SK-N-SH (cell line): ENCODE data around the gene SCO1. TPM values are rescaled to one million over a fixed set of nuclear protein-coding genes. Genes with fewer than 3 reads are reported as not detected.

Source experiments
- CTCF ChIA-PET: fragments of 300-600, 350-600 bp; formaldehyde crosslinking; extraction: SDS; loops from one replicate; lab custom pipeline; 2021; lab: Yijun Ruan, JAX
- POLR2A ChIA-PET: fragments of 350-600 bp; sonication (Branson Sonifier 250); formaldehyde crosslinking; extraction: SDS; loops from one replicate; lab custom pipeline; 2020; ENCODE audit warnings: antibody characterized with exemption, inconsistent platforms; lab: Yijun Ruan, JAX
- DNase-seq: peaks from one replicate; pipeline ENCODE4 v3.0.0; 2012
- H2AFZ ChIP-seq: fragments of 200-600 bp; sonication (generic); 2 replicates; pipeline ENCODE4 v1.8.1; 2016; ENCODE audit warnings: antibody characterized with exemption, mild to moderate bottlenecking, low read depth
- H3F3A ChIP-seq: fragments of 200-600 bp; sonication (generic); replicated peaks from 2 replicates; pipeline ENCODE3; 2016; ENCODE audit warnings: antibody characterized with exemption, mild to moderate bottlenecking; ENCODE audit not compliant: insufficient read depth
- H3K27ac ChIP-seq, 2 experiments: fragments of 200-500 bp in 1 of 2; fragments of 200-600 bp in 1 of 2; sonication (Bioruptor generic) in 1 of 2; sonication (generic), shearing (Covaris generic) in 1 of 2; 2 replicates each; pipeline versions ENCODE4 v1.5.1 to v1.6.1; 2014 to 2016; ENCODE audit warnings: low read depth in 2 of 2, inconsistent platforms in 1 of 2, low read length in 1 of 2, mild to moderate bottlenecking in 1 of 2, mixed read lengths in 1 of 2
- H3K27me3 ChIP-seq: fragments of 200-600 bp; sonication (generic), shearing (Covaris generic); 2 replicates; pipeline ENCODE4 v1.6.1; 2016; ENCODE audit warnings: mixed run types; ENCODE audit not compliant: insufficient read depth
- H3K36me3 ChIP-seq, 2 experiments: fragments of 200-500 bp in 1 of 2; fragments of 200-600 bp in 1 of 2; sonication (Bioruptor generic) in 1 of 2; sonication (generic) in 1 of 2; replicated peaks in 1 of 2; 2 replicates each; pipeline versions ENCODE3 to v1.5.1; 2014 to 2016; ENCODE audit warnings: low read length in 1 of 2, mild to moderate bottlenecking in 1 of 2; ENCODE audit not compliant: insufficient read depth in 2 of 2, control insufficient read depth in 1 of 2
- H3K4me1 ChIP-seq, 2 experiments: fragments of 200-500 bp in 1 of 2; fragments of 200-600 bp in 1 of 2; sonication (Bioruptor generic) in 1 of 2; sonication (generic), shearing (Covaris generic) in 1 of 2; 2 replicates each; pipeline versions ENCODE4 v1.5.1 to v1.6.1; 2014 to 2016; ENCODE audit warnings: low read depth in 1 of 2, low read length in 1 of 2, mixed run types in 1 of 2; ENCODE audit not compliant: insufficient read depth in 2 of 2, control insufficient read depth in 1 of 2
- H3K4me2 ChIP-seq: fragments of 200-600 bp; sonication (generic), shearing (Covaris generic); 2 replicates; pipeline ENCODE4 v1.6.1; 2017; ENCODE audit warnings: mixed run types
- H3K4me3 ChIP-seq, 2 experiments: fragments of 200-500 bp in 1 of 2; fragments of 200-600 bp in 1 of 2; sonication (Bioruptor generic) in 1 of 2; sonication (generic), shearing (Covaris generic) in 1 of 2; 2 replicates each; pipeline versions ENCODE4 v1.5.1 to v1.8.1; 2014 to 2016; ENCODE audit warnings: low read depth in 2 of 2, inconsistent platforms in 1 of 2, low read length in 1 of 2, mild to moderate bottlenecking in 1 of 2, mixed read lengths in 1 of 2, moderate library complexity in 1 of 2
- H3K79me2 ChIP-seq: fragments of 200-600 bp; sonication (generic); 2 replicates; pipeline ENCODE4 v1.8.1; 2017; ENCODE audit warnings: mild to moderate bottlenecking; ENCODE audit not compliant: insufficient read depth
- H3K9ac ChIP-seq: fragments of 200-600 bp; sonication (generic); 2 replicates; pipeline ENCODE4 v1.6.1; 2017; ENCODE audit warnings: mixed run types
- H3K9me2 ChIP-seq: fragments of 200-600 bp; sonication (generic); 2 replicates; pipeline ENCODE4 v1.6.1; 2017; ENCODE audit warnings: mixed run types
- H3K9me3 ChIP-seq: fragments of 200-600 bp; sonication (generic); 2 replicates; pipeline ENCODE4 v1.6.1; 2017; ENCODE audit warnings: mixed run types, mild to moderate bottlenecking, moderate library complexity
- H4K20me1 ChIP-seq: fragments of 200-600 bp; sonication (generic); 2 replicates; pipeline ENCODE4 v1.6.1; 2017; ENCODE audit warnings: mild to moderate bottlenecking, mixed run types; ENCODE audit not compliant: insufficient read depth
- ELF1 ChIP-seq: IDR thresholded peaks from 2 replicates; pipeline ENCODE4 v1.4.0; 2012
- EP300 ChIP-seq, 2 experiments: IDR thresholded peaks; 2 replicates each; pipeline versions ENCODE4 v1.4.0 to v1.6.1; 2012; ENCODE audit warnings: borderline replicate concordance in 1 of 2, low read depth in 1 of 2, low read length in 1 of 2
- FOSL2 ChIP-seq: IDR thresholded peaks from 2 replicates; pipeline ENCODE4 v1.4.0; 2012; ENCODE audit warnings: low read depth, mild to moderate bottlenecking, moderate library complexity, borderline replicate concordance
- FOXJ3 ChIP-seq: sonication (generic); formaldehyde crosslinking; IDR thresholded peaks from 2 replicates; pipeline ENCODE4 v1.5.1; 2020; ENCODE audit warnings: mild to moderate bottlenecking, missing genetic modification reagents
- FOXM1 ChIP-seq: IDR thresholded peaks from 2 replicates; pipeline ENCODE4 v1.4.0; 2012; ENCODE audit warnings: low read depth, mild to moderate bottlenecking
- GABPA ChIP-seq: IDR thresholded peaks from 2 replicates; pipeline ENCODE4 v1.4.0; 2012; ENCODE audit warnings: low read depth, mild to moderate bottlenecking
- GATA2 ChIP-seq: sonication (generic); formaldehyde crosslinking; IDR thresholded peaks from 2 replicates; pipeline ENCODE4 v1.5.0; 2020; ENCODE audit warnings: mild to moderate bottlenecking, missing genetic modification reagents
- JUND ChIP-seq: IDR thresholded peaks from 2 replicates; pipeline ENCODE4 v1.4.0; 2012
- MAX ChIP-seq: IDR thresholded peaks from 2 replicates; pipeline ENCODE4 v1.4.0; 2012; ENCODE audit warnings: low read depth
- MEF2A ChIP-seq: IDR thresholded peaks from 2 replicates; pipeline ENCODE4 v1.4.0; 2012; ENCODE audit warnings: low read depth, borderline replicate concordance
- MXI1 ChIP-seq: IDR thresholded peaks from 2 replicates; pipeline ENCODE4 v1.6.1; 2012; ENCODE audit warnings: mild to moderate bottlenecking, low read depth, low read length, improper control_type of control experiment
- NFIC ChIP-seq: IDR thresholded peaks from 2 replicates; pipeline ENCODE4 v1.4.0; 2012; ENCODE audit warnings: borderline replicate concordance
- NRF1 ChIP-seq: IDR thresholded peaks from 2 replicates; pipeline ENCODE4 v1.6.1; 2012; ENCODE audit warnings: low read depth, mild to moderate bottlenecking, low read length
- POLR2AphosphoS5 ChIP-seq: IDR thresholded peaks from 2 replicates; pipeline ENCODE4 v1.6.1; 2012; ENCODE audit warnings: low read depth, low read length
- RAD21 ChIP-seq: IDR thresholded peaks from 2 replicates; pipeline ENCODE4 v1.6.1; 2012; ENCODE audit warnings: mild to moderate bottlenecking, low read length
- RCOR1 ChIP-seq: fragments of 150-350 bp; IDR thresholded peaks from 2 replicates; pipeline ENCODE4 v1.6.1; 2017; ENCODE audit warnings: antibody characterized with exemption, low read length
- REST ChIP-seq: IDR thresholded peaks from 2 replicates; pipeline ENCODE4 v1.6.1; 2012; ENCODE audit warnings: mild to moderate bottlenecking, low read depth, low read length, moderate library complexity
- RFX5 ChIP-seq: IDR thresholded peaks from 2 replicates; pipeline ENCODE4 v1.6.1; 2012; ENCODE audit warnings: mild to moderate bottlenecking, improper control_type of control experiment, low read length
- RXRA ChIP-seq: IDR thresholded peaks from 2 replicates; pipeline ENCODE4 v1.4.0; 2012; ENCODE audit warnings: low read depth, mild to moderate bottlenecking, borderline replicate concordance
- SMC3 ChIP-seq: IDR thresholded peaks from 2 replicates; pipeline ENCODE4 v1.6.1; 2012; ENCODE audit warnings: low read depth, low read length, improper control_type of control experiment
- TAF1 ChIP-seq: IDR thresholded peaks from 2 replicates; pipeline ENCODE4 v1.6.1; 2012; ENCODE audit warnings: low read depth, mild to moderate bottlenecking, low read length, moderate library complexity, borderline replicate concordance
- TCF12 ChIP-seq: IDR thresholded peaks from 2 replicates; pipeline ENCODE4 v1.4.0; 2012
- TEAD4 ChIP-seq: IDR thresholded peaks from 2 replicates; pipeline ENCODE4 v1.4.0; 2012; ENCODE audit warnings: mild to moderate bottlenecking, borderline replicate concordance; ENCODE audit not compliant: insufficient read depth
- USF1 ChIP-seq: IDR thresholded peaks from 2 replicates; pipeline ENCODE4 v1.4.0; 2012; ENCODE audit warnings: low read depth, borderline replicate concordance
- YY1 ChIP-seq: IDR thresholded peaks from 2 replicates; pipeline ENCODE4 v1.4.0; 2012; ENCODE audit warnings: low read depth, mild to moderate bottlenecking
- WGBS: methylation state at CpG from one replicate; pipeline ENCODE4 v1.1.6; 2017; ENCODE audit warnings: low lambda C conversion rate; 5-methylcytosine and 5-hydroxymethylcytosine counted together
- polyA plus RNA-seq, 3 experiments: library from polyadenylated mRNA; depleted of rRNA; stranded (reverse); fragments of >200 nt; gene quantifications; 2 replicates each; pipeline ENCODE4 v1.2.3, GENCODE V29; 2012
- TF ChIP-seq, protein P1 (sequence below): fragments of 150-350 bp; IDR thresholded peaks from 2 replicates; pipeline ENCODE4 v1.6.1; 2017; ENCODE audit warnings: antibody characterized with exemption, low read length, low read depth, borderline replicate concordance
- TF ChIP-seq, protein P2 (sequence below): IDR thresholded peaks from 2 replicates; pipeline ENCODE4; 2012
- TF ChIP-seq, protein P3 (sequence below): fragments of 200-600 bp; sonication (generic); IDR thresholded peaks from 2 replicates; pipeline ENCODE4 v1.6.1; 2017; ENCODE audit warnings: antibody characterized with exemption, mild to moderate bottlenecking, moderate library complexity

Gene SCO1
- polyA plus RNA-seq, 1 of the 3 experiments (the other 2 are of a cell fraction) = 28.6 TPM

DNA sequence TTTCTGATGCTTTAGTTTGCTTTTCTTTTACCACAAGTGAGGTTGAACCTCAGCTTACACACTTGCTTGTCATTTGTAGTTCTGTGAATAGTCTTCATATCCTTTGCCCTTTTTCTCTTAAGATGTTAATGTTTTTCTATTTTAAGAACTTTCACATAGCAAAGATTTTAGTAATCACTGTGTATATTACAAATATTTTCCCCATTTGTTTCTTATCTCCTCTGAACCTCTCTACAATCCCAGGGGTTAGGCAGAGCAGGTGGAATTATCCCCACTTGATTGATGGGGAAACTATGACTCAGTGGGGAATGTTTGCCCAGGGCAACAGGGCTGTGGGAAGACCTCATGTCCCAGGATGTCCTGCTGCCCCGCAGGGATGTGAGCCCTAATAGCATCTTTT, 28.6 kb downstream of the SCO1 start:
- Histone ChIP-seq H3K27ac (peak overlapping the region in 1 of 2 experiments; percentile 32; a peak in 2 of 4 replicates), H3K4me3 (no peak overlapping the region), H4K20me1 (no peaks in the 10 kb centered on the region), H3K9me2 (no peaks in the 10 kb centered on the region), H3K27me3 (no peaks in the 10 kb centered on the region), H3K9me3 (no peaks in the 10 kb centered on the region), H3K79me2 (no peaks in the 10 kb centered on the region), H3K4me2 (no peak overlapping the region; the same call in 1 of the 2 replicates), H3K36me3 (no peaks in the 10 kb centered on the region), H3K9ac (0 out of 2 replicates have a peak overlapping the region, but pooled peaks have one; percentile 8), H2AFZ (no peak overlapping the region), H3K4me1 (no peaks in the 10 kb centered on the region), H3F3A (no peaks in the 10 kb centered on the region)
- CTCF ChIA-PET = interaction anchor here (3.0 kb wide), 1 partner anchor 22 kb away, joined by 11 read pairs; no protein-coding TSS in a partner anchor
- POLR2A ChIA-PET = no interaction called here
- 80% methylated on average over 1 of the region's 1 CpG for WGBS
- DNase-seq = no peak
- TF ChIP-seq ELF1 (no peak), RFX5 (no peak), GATA2 (CRISPR knock-in tag) (no peak), MXI1 (no peak), RXRA (0 out of 2 replicates have a peak, but pooled peaks have one; percentile 17), NRF1 (no peak), RCOR1 (no peak), MEF2A (0 out of 2 replicates have a peak, but pooled peaks have one; percentile 44), MAX (no peak), GABPA (no peak), FOXJ3 (CRISPR knock-in tag) (no peak), FOSL2 (peak; percentile 48; the same call in 1 of the 2 replicates), USF1 (no peak), SMC3 (no peak), TCF12 (peak; percentile 40), TAF1 (no peak), FOXM1 (no peak), POLR2AphosphoS5 (no peak), EP300 (IDR thresholded peaks at IDR 0.05; ENCODE audit: borderline replicate concordance in 1 of 2, low read depth in 1 of 2, low read length in 1 of 2) (peak in 1 of 2 experiments; percentile 31; a peak in 1 of 4 replicates), RAD21 (no peak), TEAD4 (no peak), JUND (peak; percentile 57), YY1 (no peak), REST (no peak), NFIC (no peak)
- TF ChIP-seq, protein P1, sequence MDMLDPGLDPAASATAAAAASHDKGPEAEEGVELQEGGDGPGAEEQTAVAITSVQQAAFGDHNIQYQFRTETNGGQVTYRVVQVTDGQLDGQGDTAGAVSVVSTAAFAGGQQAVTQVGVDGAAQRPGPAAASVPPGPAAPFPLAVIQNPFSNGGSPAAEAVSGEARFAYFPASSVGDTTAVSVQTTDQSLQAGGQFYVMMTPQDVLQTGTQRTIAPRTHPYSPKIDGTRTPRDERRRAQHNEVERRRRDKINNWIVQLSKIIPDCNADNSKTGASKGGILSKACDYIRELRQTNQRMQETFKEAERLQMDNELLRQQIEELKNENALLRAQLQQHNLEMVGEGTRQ = no peak
- TF ChIP-seq, protein P2, sequence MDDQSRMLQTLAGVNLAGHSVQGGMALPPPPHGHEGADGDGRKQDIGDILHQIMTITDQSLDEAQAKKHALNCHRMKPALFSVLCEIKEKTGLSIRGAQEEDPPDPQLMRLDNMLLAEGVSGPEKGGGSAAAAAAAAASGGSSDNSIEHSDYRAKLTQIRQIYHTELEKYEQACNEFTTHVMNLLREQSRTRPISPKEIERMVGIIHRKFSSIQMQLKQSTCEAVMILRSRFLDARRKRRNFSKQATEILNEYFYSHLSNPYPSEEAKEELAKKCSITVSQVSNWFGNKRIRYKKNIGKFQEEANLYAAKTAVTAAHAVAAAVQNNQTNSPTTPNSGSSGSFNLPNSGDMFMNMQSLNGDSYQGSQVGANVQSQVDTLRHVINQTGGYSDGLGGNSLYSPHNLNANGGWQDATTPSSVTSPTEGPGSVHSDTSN = peak; percentile 79
- TF ChIP-seq, protein P3, sequence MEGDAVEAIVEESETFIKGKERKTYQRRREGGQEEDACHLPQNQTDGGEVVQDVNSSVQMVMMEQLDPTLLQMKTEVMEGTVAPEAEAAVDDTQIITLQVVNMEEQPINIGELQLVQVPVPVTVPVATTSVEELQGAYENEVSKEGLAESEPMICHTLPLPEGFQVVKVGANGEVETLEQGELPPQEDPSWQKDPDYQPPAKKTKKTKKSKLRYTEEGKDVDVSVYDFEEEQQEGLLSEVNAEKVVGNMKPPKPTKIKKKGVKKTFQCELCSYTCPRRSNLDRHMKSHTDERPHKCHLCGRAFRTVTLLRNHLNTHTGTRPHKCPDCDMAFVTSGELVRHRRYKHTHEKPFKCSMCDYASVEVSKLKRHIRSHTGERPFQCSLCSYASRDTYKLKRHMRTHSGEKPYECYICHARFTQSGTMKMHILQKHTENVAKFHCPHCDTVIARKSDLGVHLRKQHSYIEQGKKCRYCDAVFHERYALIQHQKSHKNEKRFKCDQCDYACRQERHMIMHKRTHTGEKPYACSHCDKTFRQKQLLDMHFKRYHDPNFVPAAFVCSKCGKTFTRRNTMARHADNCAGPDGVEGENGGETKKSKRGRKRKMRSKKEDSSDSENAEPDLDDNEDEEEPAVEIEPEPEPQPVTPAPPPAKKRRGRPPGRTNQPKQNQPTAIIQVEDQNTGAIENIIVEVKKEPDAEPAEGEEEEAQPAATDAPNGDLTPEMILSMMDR = no peak
